K562 (cell line): Measurements from ENCODE around the gene GNAI2. TPM values are rescaled to one million over a fixed set of nuclear protein-coding genes. Genes with fewer than 3 reads are reported as not detected.

Experiments
- ADNP ChIP-seq: fragments of 200-800 bp; sonication (Bioruptor generic); IDR thresholded peaks from 2 replicates; pipeline ENCODE4 v1.6.1; 2016; ENCODE audit warnings: missing genetic modification characterization, missing compliant biosample characterization
- ARID4B ChIP-seq: sonication (generic); formaldehyde crosslinking; IDR thresholded peaks from 2 replicates; pipeline ENCODE4 v1.8.0; 2022; ENCODE audit warnings: mild to moderate bottlenecking, missing genetic modification reagents
- CAMTA2 ChIP-seq: fragments of 250-450 bp; sonication (Bioruptor Pico); conservative IDR thresholded peaks from 2 replicates; pipeline ENCODE4 v1.5.1; 2022
- CREM ChIP-seq: IDR thresholded peaks from 2 replicates; pipeline ENCODE4 v1.6.1; 2014; ENCODE audit warnings: antibody characterized with exemption, low read depth
- DPF2 ChIP-seq: fragments of 450-650 bp; IDR thresholded peaks from 2 replicates; pipeline ENCODE4 v1.6.1; 2016
- EP400 ChIP-seq: fragments of 450-650 bp; IDR thresholded peaks from 2 replicates; pipeline ENCODE4 v1.6.1; 2017; ENCODE audit warnings: antibody characterized with exemption, mild to moderate bottlenecking, moderate library complexity
- GABPA ChIP-seq: fragments of 200-800 bp; sonication (Bioruptor generic); conservative IDR thresholded peaks from 2 replicates; pipeline ENCODE4 v1.6.1; 2016; ENCODE audit warnings: low read depth, missing genetic modification characterization, missing compliant biosample characterization
- GATAD2A ChIP-seq: fragments of 450-650 bp; IDR thresholded peaks from 2 replicates; pipeline ENCODE4 v1.6.1; 2017
- HDAC1 ChIP-seq, 2 experiments: fragments of 450-650 bp; IDR thresholded peaks; 2 replicates each; pipeline ENCODE4 v1.6.1; 2016 to 2017; ENCODE audit warnings: inconsistent platforms in 1 of 2, mild to moderate bottlenecking in 1 of 2, moderate library complexity in 1 of 2
- MCM2 ChIP-seq: fragments of 450-650 bp; IDR thresholded peaks from 2 replicates; pipeline ENCODE4 v1.6.1; 2017; ENCODE audit warnings: low read depth, mild to moderate bottlenecking
- NR2C2 ChIP-seq, 2 experiments: fragments of 200-800 bp in 1 of 2; sonication (Bioruptor generic) in 1 of 2; sonication (generic) in 1 of 2; formaldehyde crosslinking in 1 of 2; IDR thresholded peaks; 2 replicates each; pipeline versions ENCODE4 v1.6.1 to v1.8.0; 2016 to 2022; ENCODE audit warnings: mild to moderate bottlenecking in 1 of 2, missing compliant biosample characterization in 1 of 2, missing genetic modification characterization in 1 of 2, missing genetic modification reagents in 1 of 2
- NUFIP1 ChIP-seq: fragments of 450-650 bp; IDR thresholded peaks from 2 replicates; pipeline ENCODE4 v1.6.1; 2018; ENCODE audit not compliant: partially characterized antibody
- RBM22 ChIP-seq: fragments of 200-400 bp; formaldehyde crosslinking; IDR thresholded peaks from 2 replicates; pipeline ENCODE4 v1.6.1; 2018; ENCODE audit warnings: low read length, low read depth; ENCODE audit not compliant: poor library complexity, severe bottlenecking
- RNF2 ChIP-seq: sonication (generic); IDR thresholded peaks from 2 replicates; pipeline ENCODE4 v1.6.1; 2016
- SIN3B ChIP-seq: fragments of 450-650 bp; IDR thresholded peaks from 2 replicates; pipeline ENCODE4 v1.6.1; 2017; ENCODE audit warnings: low read depth, mild to moderate bottlenecking, moderate library complexity
- SMAD1 ChIP-seq: fragments of 150-350 bp; IDR thresholded peaks from 2 replicates; pipeline ENCODE4 v1.6.1; 2014; ENCODE audit warnings: low read length, low read depth; ENCODE audit not compliant: partially characterized antibody
- SP1 ChIP-seq: sonication (generic); formaldehyde crosslinking; IDR thresholded peaks from 2 replicates; pipeline ENCODE4 v1.8.1; 2022; ENCODE audit warnings: mild to moderate bottlenecking, missing genetic modification reagents
- STAG1 ChIP-seq: sonication (generic); formaldehyde crosslinking; IDR thresholded peaks from 2 replicates; pipeline ENCODE4 v1.5.0; 2020; ENCODE audit warnings: missing genetic modification reagents, borderline replicate concordance
- XRCC5 ChIP-seq: fragments of 200-400 bp; formaldehyde crosslinking; IDR thresholded peaks from 2 replicates; pipeline ENCODE4 v1.6.1; 2017; ENCODE audit warnings: low read depth, mild to moderate bottlenecking, low read length
- ZEB2 ChIP-seq: fragments of 450-650 bp; IDR thresholded peaks from 2 replicates; pipeline ENCODE4 v1.6.1; 2016
- polyA plus RNA-seq, 8 experiments: library from polyadenylated mRNA; depleted of rRNA in 4 of 8; stranded (reverse) in 5 of 8; unstranded in 3 of 8; fragments of >200 nt; fragmentation: Nextera tagmentation in 2 of 8; fragmentation: Illumina TruSeq in 1 of 8; extraction: Ambion mirVana in 2 of 8; extraction: Trizol in 1 of 8; gene quantifications; 2 replicates each; pipeline versions ENCODE4 v1.2.1 to v1.2.3, GENCODE V29; 2011 to 2014; ENCODE audit warnings: inconsistent platforms in 1 of 8, missing spikeins in 1 of 8
- total RNA-seq, 7 experiments: library from RNA; depleted of rRNA in 6 of 7; stranded (reverse); fragments of >200 nt in 6 of 7; fragmentation: Illumina TruSeq in 2 of 7; extraction: Trizol in 2 of 7; gene quantifications; 2 replicates each; pipeline versions ENCODE4 v1.2.1 to v1.2.3, GENCODE V29; 2011 to 2021; ENCODE audit warnings: low replicate concordance in 1 of 7
- TF ChIP-seq, protein P1 (sequence below), 2 experiments: IDR thresholded peaks; 2 replicates each; pipeline ENCODE4 v1.6.1; 2011; ENCODE audit warnings: borderline replicate concordance in 1 of 2, control low read depth in 1 of 2, low read depth in 1 of 2, low read length in 1 of 2, mild to moderate bottlenecking in 1 of 2, mixed read lengths in 1 of 2, moderate library complexity in 1 of 2; ENCODE audit not compliant: insufficient read depth in 1 of 2, insufficient read length in 1 of 2, poor library complexity in 1 of 2, severe bottlenecking in 1 of 2; ENCODE audit errors: extremely low read depth in 1 of 2
- TF ChIP-seq, protein P2 (sequence below): fragments of 450-650 bp; IDR thresholded peaks from 2 replicates; pipeline ENCODE4 v1.6.1; 2014; ENCODE audit warnings: low read depth, mild to moderate bottlenecking, moderate library complexity, borderline replicate concordance

Gene GNAI2
- total and polyA plus RNA-seq, 9 of the 15 experiments (the other 6 are each of a cell fraction or from before 2014, with no cell fraction given), result 1.1 to 72.2 (median 42.7) TPM

DNA sequence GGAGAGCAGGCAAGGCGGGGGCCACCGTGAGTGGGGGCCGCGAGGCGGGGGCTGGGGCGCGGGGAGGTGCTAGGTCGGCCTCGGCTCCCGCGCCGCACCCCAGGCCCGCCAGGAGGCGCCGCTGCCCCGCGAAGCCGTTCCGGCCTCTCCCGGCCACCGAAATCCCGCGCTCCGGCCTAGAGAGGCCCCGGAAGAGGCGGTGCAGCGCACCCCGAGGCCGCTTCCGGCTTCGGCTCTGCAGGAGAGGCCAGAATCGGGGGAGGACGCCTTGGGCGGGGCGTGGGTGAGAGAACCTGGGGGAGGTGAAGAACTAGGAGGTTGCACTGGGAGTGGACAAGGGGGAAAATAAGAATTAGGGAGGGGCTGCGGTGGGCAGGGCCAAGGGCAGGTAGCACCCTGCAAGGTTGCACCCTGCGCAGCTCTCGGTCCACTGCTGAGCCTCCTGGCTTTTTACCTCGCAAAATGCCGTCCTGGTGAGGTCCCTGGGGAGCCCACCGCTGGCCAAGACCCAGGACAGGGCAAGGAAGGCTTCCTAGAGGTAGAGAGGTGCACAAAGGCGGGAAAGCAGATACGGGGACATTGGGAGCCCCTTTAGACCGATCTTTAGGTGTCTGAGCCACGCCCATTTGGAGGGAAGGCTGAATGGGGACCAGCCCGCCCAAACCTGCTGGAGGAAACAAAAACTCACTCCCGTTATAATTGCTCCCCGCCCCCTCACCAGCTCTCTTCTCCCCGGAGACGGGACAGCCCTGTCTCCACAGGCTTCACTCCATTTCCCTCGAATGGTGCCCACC lies 8.4 kb upstream of the GNAI2 start (continued):
- TF ChIP-seq, protein P1, sequence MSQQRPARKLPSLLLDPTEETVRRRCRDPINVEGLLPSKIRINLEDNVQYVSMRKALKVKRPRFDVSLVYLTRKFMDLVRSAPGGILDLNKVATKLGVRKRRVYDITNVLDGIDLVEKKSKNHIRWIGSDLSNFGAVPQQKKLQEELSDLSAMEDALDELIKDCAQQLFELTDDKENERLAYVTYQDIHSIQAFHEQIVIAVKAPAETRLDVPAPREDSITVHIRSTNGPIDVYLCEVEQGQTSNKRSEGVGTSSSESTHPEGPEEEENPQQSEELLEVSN (IDR thresholded peaks at IDR 0.05; ENCODE audit: borderline replicate concordance in 1 of 2, extremely low read depth in 1 of 2, insufficient read depth in 1 of 2, insufficient read length in 1 of 2, low read depth in 1 of 2, low read length in 1 of 2, poor library complexity in 1 of 2, severe bottlenecking in 1 of 2), result peak; percentile 41 to 81
- TF ChIP-seq DPF2 (0 out of 2 replicates have a peak, but pooled peaks have one; percentile 40), HDAC1 (IDR thresholded peaks at IDR 0.05) (peak in 1 of 2 experiments; percentile 45; a peak in 2 of 4 replicates), SP1 (CRISPR knock-in tag) (peak; percentile 93), RBM22 (no peak), NUFIP1 (no peak), EP400 (peak; percentile 78; the same call in 1 of the 2 replicates), RNF2 (peak; percentile 72; the same call in 1 of the 2 replicates), ARID4B (CRISPR knock-in tag) (peak; percentile 75), ADNP (tag) (no peak), SMAD1 (no peak), CAMTA2 (CRISPR knock-in tag) (no peak), ZEB2 (peak; percentile 60), GATAD2A (0 out of 2 replicates have a peak, but pooled peaks have one; percentile 3), MCM2 (no peak), STAG1 (CRISPR knock-in tag) (peak; percentile 63; the same call in 1 of the 2 replicates), XRCC5 (no peak), CREM (peak; percentile 66), NR2C2 (CRISPR knock-in tag; IDR thresholded peaks at IDR 0.05) (no peak), NR2C2 (tag; IDR thresholded peaks at IDR 0.05) (peak; percentile 16; the same call in 1 of the 2 replicates), SIN3B (peak; percentile 49; the same call in 1 of the 2 replicates), GABPA (tag) (peak; percentile 98)
- TF ChIP-seq, protein P2, sequence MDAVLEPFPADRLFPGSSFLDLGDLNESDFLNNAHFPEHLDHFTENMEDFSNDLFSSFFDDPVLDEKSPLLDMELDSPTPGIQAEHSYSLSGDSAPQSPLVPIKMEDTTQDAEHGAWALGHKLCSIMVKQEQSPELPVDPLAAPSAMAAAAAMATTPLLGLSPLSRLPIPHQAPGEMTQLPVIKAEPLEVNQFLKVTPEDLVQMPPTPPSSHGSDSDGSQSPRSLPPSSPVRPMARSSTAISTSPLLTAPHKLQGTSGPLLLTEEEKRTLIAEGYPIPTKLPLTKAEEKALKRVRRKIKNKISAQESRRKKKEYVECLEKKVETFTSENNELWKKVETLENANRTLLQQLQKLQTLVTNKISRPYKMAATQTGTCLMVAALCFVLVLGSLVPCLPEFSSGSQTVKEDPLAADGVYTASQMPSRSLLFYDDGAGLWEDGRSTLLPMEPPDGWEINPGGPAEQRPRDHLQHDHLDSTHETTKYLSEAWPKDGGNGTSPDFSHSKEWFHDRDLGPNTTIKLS, result 0 out of 2 replicates have a peak, but pooled peaks have one; percentile 42
